Measurements from ENCODE around the gene IL18R1.

Gene IL18R1

DNA sequence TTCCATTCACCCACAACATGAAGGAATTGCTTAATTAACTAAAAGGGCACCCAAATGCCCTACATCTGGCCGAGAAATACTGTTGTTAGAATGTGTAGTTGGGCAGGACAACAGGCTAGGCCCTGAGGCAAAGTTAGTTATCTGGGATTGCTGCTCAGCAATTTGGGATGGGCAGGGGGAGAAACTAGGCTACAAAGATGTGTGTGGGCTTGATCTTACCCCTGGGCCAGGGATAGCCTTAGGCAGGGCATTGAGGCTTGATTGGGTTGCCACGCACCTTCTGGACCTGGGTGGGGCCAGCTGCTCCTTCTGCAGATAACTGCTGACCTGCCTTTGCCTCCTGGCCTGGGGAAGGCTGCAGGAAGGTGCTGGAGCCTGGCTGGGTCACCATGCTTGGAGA lies 76.8 kb downstream of the IL18R1 start:
- no peak for DNase-seq (ENCODE audit: low read depth in 2 of 3, low spot score in 2 of 3)

DNA sequence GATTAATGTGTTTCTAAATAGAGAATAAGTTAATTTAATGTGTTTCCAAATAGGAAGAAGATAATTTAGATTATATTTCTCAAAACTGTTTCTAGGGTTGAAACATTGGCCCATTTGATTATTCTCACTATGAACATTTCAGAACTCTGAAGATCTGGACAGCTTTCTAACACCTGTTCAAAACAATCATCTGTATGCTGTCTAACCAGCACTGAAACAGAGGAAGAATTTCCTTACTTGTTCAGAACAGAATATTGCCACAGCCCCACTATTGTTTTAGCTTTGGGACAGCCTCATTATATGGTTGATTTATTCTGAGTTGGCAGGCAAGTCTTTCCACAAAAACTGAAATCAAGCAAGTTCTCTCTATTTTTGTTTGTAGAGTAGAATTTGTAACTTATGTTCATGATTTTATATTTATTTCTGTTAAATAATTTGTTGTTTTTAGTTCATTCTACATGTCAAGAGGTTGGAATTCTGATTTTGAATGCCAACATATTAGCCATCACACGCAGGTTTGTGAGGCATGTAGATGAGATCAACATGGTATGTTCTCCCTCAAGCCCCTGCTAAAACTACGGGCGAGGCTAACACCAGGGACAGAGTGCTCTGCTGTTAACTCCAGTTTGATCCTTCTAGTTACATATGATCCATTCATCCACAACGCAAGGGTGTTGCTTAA lies 78.5 kb downstream of the IL18R1 start:
- DNase-seq (ENCODE audit: low read depth in 2 of 3, low spot score in 2 of 3), result no peak

DNA sequence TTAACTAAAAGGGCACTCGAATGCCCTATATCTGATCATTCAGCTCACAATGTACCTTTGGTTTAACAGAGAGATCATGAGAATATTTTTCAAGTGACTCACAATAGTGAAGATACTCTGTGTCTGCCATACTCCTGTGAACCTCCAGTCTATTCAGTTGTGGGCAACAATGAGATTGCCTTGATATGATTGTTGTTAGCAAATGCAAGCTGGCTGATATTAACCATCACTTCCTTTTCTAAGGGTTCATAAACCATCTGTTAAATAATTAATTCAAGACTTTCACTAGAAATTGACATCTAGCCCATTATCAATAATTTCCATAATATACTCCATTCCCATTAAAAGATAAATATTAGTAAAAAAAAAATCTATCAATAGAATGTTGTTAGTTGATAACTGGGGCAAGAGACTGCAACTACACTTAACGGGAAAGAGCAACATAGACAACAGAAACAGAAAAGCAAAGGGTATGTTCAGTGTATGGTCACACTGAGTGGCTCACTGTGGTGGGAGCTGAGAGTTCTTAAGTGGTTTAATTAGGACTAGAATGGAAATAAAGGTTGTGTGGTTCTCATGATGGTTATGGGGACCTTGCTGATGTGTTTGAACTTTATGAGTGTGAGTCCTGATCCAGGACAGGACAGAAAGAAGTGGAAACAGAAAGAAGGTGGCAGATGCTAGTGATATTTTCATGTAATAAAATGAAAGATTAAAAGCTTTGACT lies 79.2 kb downstream of the IL18R1 start:
- DNase-seq (ENCODE audit: low read depth in 2 of 3, low spot score in 2 of 3), result no peak

DNA sequence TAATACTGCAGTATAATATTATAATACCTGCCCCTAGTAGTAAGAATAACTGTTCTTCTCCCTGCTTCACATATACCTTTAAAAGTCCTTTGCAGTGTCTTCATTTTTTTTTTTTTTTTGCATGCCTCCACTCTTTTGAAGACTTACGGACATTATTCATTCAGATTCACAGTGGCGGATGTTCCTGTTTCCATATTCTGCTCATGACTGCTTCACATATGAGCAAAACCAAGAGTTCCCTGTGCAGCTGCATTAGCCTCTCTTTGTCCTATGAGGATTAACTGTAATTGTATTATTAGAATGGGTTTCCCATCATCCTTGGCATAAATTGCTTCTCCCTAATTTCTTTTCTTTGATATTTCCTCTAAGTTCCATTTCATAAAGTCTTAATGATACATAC lies 80.1 kb downstream of the IL18R1 start:
- no peak for DNase-seq (ENCODE audit: low read depth in 2 of 3, low spot score in 2 of 3)

DNA sequence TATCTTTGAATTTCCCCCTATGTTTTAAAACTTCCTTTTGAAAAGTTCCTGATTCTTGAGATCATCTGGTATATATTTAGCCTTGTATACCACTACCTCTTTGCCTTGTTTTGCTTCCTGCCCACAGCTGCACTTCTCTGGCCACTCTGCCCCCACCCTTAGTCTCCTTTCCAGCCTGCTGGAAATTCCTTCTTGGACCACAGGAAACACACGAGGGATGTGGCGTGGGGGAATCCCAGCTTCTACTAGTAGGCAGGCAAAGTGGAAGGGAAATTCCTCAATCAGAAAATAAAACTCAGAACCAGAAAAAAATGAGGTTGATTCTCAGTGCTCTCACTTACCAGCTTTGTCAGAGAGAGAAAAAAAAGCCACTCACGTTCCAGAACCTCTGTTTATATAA lies 80.7 kb downstream of the IL18R1 start:
- DNase-seq (ENCODE audit: low read depth in 2 of 3, low spot score in 2 of 3), result peak in 1 of 3 experiments; percentile 33

DNA sequence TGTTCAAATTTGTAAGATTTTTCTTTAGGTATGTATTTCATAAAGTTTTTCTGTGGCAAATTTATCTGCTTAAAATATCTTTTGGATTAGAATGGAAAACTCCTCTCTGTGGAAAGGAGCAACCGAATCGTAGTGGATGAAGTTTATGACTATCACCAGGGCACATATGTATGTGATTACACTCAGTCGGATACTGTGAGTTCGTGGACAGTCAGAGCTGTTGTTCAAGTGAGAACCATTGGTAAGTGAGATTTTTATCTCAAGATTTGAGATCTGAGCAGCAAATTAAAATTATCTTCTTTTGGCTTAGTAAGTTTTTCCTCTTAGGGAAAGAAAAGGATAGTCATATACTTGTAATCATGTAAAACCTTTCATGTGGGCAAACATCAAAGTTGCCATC lies 81.5 kb downstream of the IL18R1 start:
- DNase-seq (ENCODE audit: low read depth in 2 of 3, low spot score in 2 of 3), result no peak

DNA sequence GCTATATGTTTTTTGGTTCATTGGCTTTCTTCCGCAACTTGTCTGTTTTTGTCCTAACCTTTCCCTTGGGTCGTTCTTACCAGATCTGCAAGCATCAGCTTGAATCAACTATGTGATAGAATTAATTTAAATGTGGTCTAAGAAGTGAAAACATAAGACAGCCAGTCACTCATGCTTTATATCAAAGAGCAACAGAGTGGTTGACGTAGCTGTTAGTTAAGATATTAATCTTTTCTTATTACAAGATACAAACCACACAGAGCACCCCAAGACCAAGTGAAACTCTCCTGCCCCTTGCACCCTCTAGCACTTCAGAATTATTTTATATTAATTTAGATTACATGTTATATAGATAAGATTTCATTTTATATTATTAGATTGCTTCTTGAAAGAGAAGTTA lies 82.5 kb downstream of the IL18R1 start:
- no peak for DNase-seq (ENCODE audit: low read depth in 2 of 3, low spot score in 2 of 3)

DNA sequence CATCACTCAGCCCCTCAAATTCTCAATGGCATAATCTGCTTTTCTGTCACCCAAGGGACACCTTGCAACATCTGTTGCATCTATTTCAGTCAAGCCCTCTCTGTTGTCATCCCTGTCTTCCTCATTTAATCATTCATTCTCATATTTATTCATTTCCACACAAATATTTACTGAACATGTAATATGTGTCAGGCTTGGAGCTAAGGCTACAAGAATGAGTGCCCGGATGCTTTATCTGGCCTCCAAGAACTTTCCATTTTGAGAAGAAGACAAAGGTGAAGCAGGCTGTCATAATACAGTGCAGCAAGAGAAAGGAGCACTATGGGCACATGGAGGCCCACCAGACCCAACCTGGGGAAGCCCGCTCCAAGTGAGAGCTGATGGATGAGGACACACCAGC lies 83.0 kb downstream of the IL18R1 start:
- no peak for DNase-seq (ENCODE audit: low read depth in 2 of 3, low spot score in 2 of 3)

DNA sequence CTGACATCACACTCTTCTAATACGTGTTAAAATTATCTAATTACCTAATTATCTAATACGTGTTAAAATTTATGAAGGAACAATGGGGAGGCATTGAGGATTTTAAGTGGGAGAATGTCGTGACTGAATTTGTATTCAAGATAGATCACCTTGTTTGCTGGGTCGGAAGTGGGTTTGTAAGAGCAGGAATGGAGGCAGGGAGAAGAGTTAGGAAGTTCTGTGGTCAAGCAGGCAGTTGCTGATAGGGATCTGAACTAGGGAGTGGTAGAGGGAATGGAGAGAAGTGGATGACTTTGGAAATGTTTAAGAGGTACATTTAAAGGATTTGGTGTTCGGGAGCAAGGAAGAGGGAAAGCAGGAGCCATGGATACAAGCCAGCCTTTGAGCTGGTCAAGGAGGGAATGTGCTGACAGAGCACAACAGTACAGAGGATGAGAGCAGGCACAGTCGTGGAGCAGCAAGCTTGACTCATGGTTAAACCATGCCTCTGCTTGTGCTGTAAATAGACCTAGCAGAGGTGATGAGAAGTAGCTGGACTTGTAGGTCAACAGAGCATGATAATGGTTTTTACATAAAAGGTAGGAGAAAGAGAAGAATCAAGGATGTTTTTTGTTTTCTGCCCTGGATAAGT lies 83.6 kb downstream of the IL18R1 start:
- no peak for DNase-seq (ENCODE audit: low read depth in 2 of 3, low spot score in 2 of 3)

DNA sequence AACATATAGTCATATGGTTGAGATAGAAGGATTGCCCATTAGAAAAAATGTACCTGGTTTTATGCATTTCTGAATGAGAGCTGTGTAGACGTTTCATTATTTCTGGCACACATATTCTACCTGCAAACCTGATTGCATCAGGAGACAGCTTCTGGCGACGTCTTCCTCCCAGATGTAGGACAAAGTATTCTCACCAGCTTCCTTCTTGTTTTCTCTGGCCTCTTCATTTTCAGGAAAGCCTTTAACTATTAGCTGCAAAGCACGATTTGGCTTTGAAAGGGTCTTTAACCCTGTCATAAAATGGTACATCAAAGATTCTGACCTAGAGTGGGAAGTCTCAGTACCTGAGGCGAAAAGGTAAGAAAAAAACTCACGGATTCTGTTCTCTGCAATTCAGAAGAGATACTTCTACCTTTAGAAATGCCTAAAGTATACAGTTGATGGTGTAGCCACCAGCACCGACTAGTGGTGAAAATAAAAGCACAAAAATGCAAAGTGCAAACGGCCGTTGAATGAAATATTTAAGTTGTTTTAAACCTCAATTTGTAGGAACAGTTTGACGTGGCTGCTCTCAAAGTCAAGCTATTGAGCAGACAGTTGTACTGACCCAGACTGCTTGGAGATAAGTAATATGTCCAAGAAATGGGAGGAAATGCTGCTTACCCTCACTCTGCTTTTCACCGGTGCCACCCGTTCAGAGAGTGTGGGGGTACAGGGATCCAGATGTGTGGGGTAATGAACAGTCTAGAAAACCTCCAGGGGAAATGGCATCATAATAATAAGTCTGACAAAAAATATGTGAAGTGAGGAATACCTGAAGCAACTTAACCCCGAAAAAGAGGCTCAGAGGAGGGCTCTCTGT lies 87.6 kb downstream of the IL18R1 start:
- no peak for DNase-seq (ENCODE audit: low read depth in 2 of 3, low spot score in 2 of 3)

DNA sequence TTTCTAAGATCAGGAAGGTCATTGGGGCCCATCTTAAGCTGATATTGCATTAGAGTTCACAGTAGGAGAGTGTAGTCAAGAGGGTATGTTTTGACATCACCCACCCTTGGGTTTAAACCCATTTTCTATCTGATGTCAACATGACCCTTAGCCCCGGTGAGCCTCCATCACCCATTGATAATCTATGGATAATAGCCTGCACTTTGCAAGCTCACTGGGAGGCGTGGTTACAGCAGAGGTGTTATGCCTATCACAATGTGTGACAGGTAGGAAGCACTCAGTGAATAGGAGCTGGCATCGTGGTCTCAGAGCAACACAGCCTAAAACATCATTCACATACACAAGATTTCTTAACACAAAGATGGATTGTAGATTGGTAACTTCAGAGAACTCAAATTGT lies 88.6 kb downstream of the IL18R1 start:
- DNase-seq (ENCODE audit: low read depth in 2 of 3, low spot score in 2 of 3), result no peak

DNA sequence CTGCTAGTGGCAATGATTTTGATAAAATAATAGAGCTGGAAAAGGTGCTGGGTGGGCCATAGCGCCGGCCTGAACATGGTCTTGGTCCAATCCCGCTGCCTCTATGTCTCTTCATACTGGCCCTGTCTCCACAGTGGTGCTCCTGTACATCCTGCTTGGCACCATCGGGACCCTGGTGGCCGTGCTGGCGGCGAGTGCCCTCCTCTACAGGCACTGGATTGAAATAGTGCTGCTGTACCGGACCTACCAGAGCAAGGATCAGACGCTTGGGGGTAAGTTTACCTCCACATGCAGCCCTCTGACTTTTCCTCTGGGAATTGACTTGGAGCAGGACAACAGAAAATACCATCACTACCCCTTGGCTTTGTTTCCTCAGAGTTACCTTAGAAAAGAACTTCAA lies 91.3 kb downstream of the IL18R1 start:
- DNase-seq (ENCODE audit: low read depth in 2 of 3, low spot score in 2 of 3), result no peak

Measured in activated CD8-positive, alpha-beta memory T cell treated with anti-CD3 and anti-CD28 coated beads for 48 hours (primary cell).